NCI-H1105 treated with DMSO at 0.1 percent for 48 hours (cell line): ENCODE data around the gene CLEC18A.
"Not testable (repeated sequence)": the region's sequence is repeated elsewhere in the genome, so short reads cannot be mapped to it uniquely, and the experiment has no call there.

Experiments used
- DNase-seq: peaks from one replicate; lab custom pipeline; 2025; lab: John Stamatoyannopoulos, UW

The CLEC18A gene

DNA sequence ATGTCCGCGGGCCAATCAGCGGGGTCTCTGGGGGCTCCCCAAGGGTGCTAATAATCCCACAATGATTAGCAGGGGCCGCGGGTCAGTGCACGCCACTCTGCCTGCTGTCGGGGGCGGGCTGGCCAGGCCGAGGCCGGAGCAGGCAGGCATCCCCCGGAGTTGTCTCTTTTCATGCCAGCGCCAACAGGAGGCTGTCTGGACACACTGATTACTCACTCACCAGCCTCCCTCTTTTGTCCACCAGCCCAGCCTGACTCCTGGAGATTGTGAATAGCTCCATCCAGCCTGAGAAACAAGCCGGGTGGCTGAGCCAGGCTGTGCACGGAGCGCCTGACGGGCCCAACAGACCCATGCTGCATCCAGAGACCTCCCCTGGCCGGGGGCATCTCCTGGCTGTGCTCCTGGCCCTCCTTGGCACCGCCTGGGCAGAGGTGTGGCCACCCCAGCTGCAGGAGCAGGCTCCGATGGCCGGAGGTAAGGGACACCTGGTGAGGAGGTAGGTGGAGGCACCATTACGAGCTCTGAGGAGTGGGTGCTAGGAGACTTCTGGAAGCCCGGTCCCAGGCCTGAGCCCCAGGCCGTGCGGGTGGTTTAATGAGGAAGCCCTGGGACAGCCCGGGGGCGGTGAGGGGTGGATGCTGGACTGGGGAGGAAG lies at the start of gene CLEC18A:
Gene CLEC18A (plus strand): TSS at position 318 of the 655 bp plus-strand sequence. CDS start 33 bp downstream, at position 351.
- DNase-seq = not testable (repeated sequence)

DNA sequence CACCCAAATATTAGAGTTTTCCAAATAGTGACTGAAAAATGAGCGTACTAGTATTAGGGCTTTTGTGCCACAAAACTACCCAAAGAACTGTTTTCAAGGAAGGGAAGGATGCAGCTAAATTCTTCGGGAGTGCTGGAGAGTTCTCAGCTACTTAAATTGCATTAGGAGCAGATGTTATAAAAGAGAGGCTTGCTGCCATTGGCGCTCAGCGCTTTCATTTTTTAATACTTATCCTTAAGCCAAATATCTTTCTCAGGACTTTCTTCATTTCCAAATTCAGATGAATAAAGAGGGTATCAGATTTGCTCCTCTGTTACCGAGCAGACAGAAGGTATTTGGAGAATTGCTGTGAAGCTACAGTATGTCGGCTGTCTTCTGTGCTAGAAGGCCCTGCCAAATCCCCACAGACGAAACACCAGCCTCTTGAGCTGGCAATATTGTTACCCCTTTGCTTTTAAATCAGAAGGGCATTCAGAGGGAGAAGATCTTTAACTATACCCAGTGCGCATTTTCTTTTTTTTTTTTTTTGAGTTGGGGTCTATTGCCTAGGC lies 47.2 kb upstream of the CLEC18A start:
- no peak for DNase-seq

DNA sequence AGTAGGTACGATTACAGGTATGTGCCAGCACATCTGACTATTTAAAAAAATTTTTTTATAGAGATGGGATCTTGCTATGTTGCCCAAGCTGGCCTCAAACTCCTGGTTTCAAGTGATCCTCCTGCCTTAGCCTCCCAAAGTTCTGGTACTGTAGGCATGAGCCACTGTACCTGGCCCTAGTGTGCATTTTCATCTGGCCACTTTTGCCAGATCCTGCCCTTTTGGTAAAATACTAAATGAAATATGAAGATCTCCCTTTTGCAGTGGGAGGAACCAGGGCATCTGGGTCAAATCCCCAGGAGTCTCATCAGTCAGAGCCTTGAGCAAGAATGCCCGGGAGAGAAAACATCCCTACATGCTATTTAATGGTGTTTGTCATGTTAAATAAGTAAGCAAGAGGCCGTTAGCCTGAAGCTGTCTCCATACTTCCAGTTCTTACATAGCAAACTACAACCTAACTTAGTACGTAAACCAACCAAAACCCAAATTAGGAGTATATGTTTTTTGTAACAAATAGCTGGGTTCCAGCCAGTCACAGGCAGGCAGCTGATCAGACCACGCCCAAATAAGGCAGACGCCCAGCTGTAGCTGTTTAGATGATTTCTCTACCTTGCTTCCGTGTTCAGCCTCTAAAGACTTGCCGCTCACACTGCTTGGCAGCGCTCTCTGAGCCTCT lies 46.5 kb upstream of the CLEC18A start:
- DNase-seq = no peak

DNA sequence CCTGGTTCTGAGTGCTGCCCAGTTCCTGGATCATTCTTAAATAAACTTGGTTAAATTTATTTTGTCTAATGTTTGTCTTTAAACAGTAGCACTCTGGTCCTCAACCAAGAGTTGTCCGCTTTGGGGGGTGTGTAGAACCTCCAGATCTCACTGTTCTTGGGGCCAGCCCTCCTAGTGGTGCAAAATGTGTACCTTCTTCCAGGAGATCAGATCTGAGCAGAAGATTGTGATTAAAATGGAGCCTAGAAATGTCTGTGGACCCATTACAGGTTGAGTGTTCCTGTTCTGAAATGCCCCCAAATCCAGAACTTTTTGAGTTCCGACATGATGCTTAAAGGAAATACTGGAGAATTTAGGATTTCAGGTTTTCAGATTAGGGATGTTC lies 46.0 kb upstream of the CLEC18A start:
- DNase-seq = no peak

DNA sequence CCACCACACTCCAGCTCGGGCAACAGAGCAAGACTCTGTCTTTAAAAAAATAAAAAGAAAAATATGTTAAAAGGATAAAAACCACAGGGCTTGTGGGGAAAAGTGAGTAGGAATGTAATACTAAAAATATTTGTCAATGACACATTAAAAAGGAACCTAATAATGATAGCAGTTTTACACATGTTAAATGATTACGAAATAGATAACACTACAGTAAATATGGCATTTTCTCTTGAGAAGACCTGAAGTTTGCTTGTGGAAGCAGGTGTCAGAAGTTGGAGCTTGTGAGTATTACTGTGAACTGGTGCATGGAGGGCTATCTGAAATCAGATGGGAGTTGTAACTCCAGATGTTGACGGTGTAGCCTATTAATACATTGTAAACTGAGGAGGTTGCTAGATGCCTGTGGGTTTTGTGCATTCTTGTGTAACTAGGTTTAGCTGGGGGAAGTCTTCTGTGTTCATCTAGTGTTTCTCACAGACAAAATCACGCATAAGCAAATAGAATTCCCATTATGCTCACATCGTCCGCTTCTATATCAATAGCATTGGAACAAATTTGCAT lies 44.2 kb upstream of the CLEC18A start:
- DNase-seq = no peak

DNA sequence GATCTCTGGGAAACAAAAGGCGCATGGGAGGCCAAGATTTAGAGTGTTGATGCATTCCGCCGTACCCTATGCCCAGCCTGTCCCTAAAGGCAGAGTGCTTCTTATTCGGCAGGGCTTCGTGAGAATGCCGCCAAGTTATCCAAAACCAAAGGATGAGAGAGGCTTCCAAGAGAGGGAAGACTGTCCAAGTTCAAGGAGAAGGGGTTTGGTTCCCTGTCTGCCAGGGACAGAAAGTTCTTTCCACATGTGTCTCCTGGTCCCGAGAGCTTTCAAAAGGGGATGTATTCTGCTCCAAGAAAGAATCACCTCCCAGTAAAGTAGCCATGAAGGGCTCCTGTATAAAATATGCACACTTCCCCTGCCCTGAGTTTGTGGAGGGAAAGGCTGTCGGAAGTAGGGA lies 42.1 kb upstream of the CLEC18A start:
- DNase-seq = no peak

DNA sequence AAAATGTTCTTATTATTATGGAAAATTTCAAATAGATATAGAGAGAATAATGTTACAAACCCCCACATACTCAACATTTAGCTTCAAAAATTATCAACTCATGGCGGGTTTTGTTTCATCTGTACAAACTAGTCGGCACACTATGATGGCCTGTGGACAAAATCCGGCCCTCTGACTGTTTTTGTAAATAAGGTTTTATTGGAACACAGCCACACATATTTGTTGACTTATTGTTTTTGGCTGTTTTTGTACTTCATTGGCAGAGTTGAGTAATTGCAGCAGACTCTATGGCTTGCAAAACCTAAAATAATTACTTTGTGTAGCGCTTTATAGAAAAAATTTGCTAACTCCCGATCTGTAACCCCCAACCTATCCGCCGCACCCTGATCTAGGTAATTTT lies 41.4 kb upstream of the CLEC18A start:
- DNase-seq = no peak

DNA sequence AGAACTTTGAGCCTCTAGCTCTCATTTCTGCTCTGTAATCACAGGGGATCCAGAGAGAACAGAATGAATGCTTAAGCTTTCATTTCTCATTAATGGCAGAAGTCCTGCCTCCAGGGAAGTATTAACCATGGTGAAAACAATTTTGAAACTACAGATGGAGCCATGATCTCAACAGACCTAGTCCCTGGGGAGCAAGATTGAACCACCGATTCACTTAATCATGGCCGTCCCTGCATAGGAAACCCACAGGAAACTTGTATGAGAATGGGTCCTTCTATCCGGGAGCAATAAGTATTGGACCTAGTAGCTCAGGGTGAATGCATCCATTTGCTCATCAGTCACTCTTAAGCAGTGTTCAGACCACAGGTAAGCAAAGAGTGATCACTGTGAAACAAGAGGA lies 40.2 kb upstream of the CLEC18A start:
- no peak for DNase-seq

DNA sequence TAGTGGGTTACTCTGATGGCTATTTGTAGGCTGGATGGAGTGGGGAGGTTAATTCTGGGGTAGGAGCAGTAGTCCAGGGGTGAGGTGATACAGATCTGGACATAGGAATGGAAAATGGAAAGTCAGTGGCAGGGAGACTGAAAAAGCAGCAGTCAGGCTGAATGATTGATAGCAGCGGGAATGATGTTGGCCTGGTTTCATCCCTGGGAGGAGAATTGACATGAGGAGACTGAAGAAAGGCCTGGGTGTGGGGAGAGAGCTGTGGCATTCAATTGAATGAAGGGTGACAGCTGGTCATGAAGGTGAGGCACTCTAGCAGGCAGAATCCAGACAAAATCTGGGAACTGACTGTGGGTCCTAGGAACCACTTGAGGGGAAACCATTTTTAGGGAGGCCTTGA lies 34.7 kb upstream of the CLEC18A start:
- DNase-seq = no peak

DNA sequence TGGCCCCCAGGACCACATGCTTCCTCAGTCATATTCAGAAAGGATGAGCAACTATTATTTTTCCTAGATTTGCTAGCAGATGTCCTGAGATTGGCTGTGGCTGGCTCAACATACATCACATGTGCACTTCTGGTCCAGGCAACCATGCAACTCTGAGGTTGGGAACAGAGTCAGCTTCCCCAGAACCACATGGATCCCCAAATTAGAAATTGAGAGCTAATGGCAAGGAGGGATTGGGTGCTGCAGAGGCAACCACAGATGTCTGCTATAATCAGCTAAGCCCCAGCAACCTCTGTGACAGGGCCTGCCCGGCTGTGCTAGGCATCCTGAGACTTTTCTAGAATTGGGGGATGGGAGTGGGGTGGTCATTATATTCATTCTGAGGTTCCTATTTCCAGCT lies 33.8 kb upstream of the CLEC18A start:
- DNase-seq = no peak

DNA sequence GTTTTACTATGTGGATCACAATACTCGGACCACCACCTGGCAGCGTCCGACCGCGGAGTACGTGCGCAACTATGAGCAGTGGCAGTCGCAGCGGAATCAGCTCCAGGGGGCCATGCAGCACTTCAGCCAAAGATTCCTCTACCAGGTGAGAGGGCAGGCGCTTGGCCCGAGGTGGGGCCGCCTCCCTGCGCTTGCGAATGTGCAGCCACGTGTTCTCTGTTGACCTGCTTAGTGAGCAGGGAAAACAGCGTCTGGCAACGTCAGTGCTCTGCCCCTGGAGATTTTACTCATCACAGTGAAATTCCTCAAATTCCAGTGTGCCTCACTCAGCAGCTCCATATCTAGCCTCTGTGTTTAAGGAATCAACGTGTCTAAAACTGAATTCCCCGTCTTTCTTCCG lies 33.4 kb upstream of the CLEC18A start:
- no peak for DNase-seq

DNA sequence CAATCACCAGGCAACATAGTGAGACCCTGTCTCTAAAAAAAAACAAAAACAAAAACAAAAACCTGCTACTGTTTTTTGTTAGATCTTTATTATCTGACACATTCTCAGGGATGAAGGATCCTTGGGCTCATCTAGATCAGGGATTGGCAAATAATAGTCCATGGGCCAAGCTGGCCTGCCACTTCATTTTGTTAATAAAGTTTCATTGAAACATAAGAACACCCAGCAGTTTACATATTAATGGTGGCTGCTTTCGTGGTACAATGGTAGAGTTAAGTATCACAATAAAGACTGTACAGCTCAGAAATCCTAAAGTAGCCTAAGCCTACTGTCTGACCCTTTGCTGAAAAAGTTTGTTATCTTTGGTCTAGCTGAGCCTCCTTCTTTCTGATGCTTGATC lies 32.9 kb upstream of the CLEC18A start:
- no peak for DNase-seq

DNA sequence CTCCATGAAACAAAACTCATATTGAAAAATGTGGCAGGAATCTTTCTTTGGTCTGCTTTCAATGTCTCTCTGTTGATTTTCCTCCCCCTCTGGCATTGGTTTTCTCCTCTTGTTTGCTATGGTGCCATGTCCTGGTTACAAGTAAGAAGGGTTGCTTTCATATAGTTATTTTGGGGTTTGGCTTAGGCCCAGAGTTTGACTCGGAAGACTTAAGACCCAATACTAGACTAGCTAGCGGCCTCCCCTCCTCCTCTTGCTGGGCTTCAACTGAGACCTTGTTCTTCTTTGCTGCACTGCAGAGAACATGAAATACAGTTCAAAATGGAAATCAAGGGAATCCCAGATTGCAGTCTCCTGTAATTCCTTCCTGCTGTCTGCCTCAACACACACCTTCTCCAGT lies 30.0 kb upstream of the CLEC18A start:
- DNase-seq = no peak

DNA sequence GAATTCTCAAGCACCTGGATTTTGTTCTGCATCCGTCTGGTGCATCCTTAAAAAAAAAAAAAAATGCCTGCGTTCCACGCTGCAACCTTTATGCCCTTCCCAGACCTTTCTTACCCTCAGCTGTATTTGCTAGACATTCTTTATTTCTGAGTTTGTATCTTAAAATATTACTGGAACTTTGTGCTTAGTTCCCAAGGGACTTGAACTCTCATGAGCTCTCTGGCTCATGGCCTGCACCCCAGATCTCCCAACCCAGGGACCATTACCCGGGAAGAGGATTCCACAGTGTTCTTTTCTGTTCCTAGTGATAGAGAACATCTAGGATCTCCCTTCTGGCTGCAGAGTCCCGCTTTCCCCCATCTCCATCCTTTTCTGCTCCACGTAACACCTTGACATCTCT lies 28.9 kb upstream of the CLEC18A start:
- no peak for DNase-seq

DNA sequence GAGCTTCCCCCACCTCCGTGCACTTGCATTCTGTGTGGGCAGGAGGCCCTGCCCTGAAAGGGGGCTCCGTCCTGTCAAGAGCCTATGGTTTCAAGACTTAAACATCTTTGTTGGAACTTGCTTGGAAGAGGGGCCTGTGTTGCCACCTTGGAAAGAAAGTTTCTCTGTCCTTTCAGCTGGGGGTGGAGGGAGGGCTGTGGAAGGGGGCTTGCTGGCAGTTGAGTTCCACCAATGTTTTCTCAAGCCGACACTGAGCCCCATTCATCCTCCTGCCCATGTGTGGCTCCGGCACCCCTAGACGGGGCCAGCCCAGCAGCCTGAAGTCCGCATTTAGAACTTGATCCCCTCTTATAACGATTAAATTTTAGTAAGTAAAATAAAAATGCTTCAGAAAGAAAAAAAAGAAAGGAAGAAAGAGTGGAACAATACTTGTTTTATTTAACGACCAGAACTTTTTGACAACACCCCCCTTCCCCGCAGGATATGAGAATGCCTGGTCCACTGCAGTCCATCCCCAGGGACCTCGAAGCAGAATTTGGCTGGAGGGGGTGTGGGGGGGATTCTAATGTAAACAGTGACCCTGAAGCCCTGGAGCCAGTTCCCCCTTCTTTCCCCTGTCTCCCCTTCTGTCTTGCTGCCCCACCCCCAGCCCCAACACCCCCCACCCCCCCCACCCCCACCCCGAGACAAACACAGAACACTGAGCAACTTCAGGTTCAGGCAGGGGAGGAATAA lies 26.9 kb upstream of the CLEC18A start:
- DNase-seq = no peak

DNA sequence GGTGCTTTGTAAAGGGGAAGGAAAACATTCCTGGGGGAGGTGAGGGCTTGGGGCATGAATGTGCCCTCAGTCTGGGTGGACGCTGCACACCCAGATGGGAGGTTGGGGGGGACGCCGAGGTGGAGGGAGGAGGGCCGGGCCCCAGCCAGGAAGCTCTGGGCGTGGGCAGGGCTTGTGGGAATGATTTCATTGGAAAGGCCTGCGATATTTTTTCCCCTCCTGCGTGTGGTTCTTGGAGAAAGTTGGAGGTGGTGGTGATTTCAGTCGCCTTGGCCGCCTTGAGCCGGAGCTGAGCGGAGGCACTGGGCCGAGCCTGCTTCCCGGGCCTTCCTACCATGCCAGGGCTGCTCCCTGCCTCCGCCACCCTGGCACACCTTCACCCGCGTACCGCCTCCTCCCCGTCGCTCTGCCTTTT lies 26.4 kb upstream of the CLEC18A start:
- DNase-seq = no peak

DNA sequence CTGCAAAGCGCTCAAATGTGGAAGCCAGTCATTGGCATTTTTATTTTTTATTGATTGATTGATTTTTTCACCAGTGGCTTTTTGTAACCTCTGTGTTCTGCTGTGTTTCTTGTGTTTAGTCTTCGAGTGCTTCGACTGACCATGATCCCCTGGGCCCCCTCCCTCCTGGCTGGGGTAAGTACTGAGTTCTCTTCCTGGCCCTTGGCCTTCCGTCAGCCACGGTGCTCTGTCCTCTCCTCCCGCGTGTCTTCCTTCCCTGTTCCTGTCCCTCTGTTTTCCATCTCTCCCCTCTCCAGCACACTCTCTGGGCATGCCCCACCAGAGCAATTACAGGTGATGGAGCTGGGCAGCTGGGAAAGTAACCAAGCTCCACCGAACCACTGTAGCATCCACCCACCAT lies 25.8 kb upstream of the CLEC18A start:
- DNase-seq = no peak

DNA sequence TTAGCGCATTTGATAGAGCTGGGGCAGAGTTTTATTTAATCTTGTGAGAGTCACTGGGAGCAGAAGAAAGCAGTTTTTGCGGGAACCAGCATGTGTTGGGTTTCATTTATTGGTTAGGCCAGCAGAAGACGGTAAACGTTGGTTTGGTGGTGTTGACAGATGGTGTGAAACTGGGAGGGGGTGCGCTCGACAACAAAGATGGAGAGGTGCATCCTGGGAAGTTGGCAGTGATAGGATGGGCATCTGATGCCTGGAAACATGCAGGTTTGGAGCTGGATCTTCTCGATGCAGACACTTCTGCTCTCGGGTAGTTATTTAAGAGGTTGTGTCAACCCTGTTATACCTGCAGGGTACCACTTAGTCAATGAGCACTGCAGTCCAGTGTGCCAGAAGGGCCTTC lies 24.9 kb upstream of the CLEC18A start:
- no peak for DNase-seq

DNA sequence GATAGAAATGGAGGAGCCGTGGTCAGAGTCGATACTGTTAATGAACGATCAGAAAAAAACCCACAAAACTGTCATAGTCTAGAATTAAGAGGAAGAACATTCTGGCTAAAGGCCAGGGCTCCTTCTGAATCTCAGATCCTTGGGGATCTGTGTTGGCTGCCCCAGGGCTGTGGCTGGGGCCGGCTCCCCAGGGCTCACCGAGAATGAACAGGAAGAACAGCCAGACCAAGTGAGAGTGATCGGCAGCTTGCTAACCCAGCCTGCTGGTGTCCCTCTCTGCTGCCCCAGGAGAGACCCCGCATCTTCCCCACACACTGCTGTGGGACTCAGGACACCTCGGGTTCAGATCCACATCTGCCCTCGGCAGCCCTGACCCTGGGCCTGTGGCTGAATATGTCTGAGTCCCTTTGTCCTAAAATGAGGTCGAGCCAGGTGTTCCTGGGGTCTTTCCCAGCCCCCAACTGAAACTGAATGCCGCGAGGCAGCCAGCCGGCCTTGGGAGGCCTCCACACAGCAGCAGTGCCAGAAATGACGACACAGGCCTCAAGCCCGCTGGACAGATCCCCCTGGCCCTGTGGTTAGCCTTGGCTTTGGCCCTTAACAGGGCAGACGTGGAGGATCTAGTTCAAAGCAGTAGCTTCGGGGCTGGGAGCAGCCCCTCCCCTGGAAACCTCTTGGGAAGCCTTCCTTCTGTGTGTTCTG lies 23.9 kb upstream of the CLEC18A start:
- DNase-seq = no peak

DNA sequence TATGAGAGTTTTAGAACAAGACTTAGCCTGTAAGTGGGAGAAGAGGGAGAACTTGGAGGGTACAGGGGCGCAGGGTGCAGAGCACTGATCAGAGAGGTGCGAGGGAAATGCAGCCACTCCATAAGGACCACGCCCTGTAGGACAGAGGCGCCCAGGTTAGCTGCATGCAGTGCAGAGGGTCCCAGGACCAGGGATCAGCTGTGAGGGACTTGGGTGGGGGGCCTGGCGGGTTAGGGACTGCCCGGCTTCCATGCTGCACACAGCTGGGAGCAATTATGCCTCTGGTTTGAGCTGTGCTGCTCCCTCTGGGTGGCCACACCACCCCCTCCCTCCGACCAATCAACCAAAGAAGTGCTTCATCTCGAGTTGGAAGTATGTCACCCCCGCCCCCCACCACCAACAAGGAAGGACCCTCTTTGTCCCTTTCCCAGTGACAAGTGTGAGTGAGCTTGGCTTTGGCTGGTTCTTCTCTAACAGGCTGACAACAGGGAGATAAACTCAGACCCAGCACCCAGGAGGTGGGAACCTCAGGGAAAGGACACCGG lies 22.2 kb upstream of the CLEC18A start:
- no peak for DNase-seq

DNA sequence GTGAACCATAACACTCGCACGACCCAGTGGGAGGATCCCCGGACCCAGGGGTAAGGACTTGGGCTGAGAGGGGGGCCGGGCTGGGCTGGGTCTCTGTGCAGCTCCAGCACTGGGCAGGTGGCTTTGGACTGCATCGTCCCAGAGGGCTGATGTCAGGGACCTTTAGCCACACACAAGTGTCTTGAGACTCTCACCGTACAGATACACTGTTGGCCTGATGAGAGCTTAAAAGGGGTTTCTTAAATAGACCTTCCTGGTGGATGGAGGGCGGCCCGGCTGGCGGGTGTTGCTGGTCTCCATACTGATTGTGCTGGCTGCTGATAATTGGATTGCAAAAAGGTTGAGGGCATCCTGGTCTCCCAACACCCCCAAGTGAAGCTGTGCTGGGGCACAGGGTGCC lies 21.7 kb upstream of the CLEC18A start:
- no peak for DNase-seq
